Measurements from ENCODE around the gene DDR2.

Gene DDR2

DNA sequence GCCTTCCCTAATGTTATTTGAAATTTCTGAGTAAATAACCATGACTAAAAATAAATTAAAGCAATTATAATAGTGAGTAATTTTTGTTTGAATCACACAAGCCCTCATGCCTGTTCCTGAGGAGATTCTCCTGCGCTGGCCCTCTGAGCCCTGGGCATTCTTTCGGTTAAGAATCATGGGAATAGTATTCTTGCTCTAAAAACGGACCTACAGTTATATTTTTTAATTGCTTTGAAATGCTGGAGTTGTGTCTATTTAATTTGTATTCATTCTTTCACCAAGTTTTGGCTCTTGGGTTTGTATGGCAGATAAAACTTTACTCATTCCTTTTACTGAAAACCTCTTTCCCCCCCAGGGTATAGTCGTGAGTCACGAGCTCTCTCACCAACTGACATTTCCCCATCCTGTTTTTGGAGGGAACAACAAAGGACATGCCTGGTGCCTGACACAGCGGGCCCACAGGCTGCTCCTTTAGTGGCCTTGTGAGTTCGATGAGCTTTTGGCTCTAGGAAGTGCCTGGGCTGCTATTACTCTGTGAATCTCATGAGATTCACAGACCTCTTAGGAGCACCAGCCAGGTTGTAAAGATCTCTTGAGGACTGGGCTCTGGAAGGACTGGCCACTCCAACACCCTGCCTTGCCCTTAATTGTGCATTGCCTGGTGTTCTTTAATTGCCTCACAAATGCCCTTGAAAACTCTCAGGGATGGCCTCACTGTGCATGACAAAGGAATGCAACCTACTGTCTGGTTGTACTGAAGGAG lies 58.6 kb downstream of the DDR2 start:
- DNase-seq (ENCODE audit: extremely low spot score, insufficient read length, low read depth) (no peak), FAIRE-seq (no peak)

DNA sequence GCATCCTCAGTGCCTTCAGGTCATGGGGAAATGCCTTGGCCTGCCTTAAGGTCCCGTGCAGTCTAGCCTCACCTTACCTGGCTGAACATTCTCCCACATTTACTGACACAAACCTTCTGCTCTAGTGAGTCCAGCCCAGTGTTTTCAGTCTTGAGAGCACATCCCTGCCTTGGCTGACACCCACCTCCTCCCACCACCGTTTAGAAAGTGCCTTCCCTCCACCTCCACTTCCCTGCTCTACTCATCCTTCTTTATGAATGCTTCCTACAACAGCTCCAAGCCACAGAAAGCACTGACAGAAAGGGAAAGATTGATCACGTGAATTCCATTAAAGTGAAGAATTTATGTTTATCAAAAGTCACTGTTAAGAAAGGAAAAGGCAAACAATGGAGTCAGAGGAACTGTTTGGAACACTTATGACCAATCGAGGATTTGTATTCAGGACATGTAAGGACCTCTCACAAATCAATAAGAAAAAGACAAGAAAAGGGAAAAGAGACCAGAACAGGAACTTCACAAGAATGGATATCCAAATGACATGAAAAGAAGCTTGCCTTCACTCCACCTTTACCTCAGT lies 59.8 kb downstream of the DDR2 start:
- FAIRE-seq, result no peak
- no peak for DNase-seq (ENCODE audit: extremely low spot score, insufficient read length, low read depth)

- DNase-seq (ENCODE audit: extremely low spot score, insufficient read length, low read depth) (no peak), FAIRE-seq (no peak)
Measured at GRCh38 chr1:162694911-162695310, 62.6 kb downstream of the DDR2 start.

GRCh38 chr1:162695687-162696086 lies 63.4 kb downstream of the DDR2 start:
- no peak for FAIRE-seq
- DNase-seq (ENCODE audit: extremely low spot score, insufficient read length, low read depth), result no peak

DNA sequence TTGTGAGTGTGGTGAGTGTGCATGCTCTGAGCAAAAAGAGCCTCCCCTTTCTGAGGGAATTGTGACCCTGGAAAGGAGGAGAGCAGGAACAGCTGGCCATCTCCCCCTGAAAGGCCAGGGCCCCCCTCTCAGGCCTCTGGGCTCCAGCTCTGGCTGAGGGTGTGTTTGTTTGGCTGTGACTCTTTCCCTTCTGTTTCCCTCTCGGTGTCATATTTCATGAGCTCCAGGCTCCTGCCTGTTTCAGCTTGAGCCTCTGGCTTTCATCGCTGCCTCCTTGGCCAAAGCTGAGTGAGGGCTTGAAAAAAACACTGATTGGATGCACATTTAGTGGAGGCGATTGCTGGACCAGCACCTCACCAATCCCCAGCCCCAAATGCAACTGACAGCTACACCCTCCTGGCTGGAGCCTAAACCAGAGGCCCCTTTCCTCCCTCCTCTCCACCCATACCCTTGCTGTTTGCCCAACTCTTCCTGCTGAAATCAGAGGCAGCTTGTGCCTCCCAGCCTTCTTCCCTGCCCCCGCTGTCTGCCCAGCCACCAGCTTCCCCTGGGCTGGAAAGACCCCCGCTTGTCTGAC lies 64.1 kb downstream of the DDR2 start:
- DNase-seq (ENCODE audit: extremely low spot score, insufficient read length, low read depth), result no peak
- no peak for FAIRE-seq

GRCh38 chr1:162697140-162697895 lies 65.1 kb downstream of the DDR2 start:
- no peak for FAIRE-seq
- DNase-seq (ENCODE audit: extremely low spot score, insufficient read length, low read depth), result no peak

- DNase-seq (ENCODE audit: extremely low spot score, insufficient read length, low read depth) (no peak), FAIRE-seq (no peak)
Measured at GRCh38 chr1:162699366-162699765, 67.1 kb downstream of the DDR2 start.

- FAIRE-seq, result no peak
- no peak for DNase-seq (ENCODE audit: extremely low spot score, insufficient read length, low read depth)
Measured at GRCh38 chr1:162700131-162700530, 67.9 kb downstream of the DDR2 start.

GRCh38 chr1:162701286-162701685 lies 69.0 kb downstream of the DDR2 start:
- DNase-seq (ENCODE audit: extremely low spot score, insufficient read length, low read depth) (no peak), FAIRE-seq (no peak)

- FAIRE-seq (no peak), DNase-seq (ENCODE audit: extremely low spot score, insufficient read length, low read depth) (no peak)
Measured at GRCh38 chr1:162702628-162703027, 70.4 kb downstream of the DDR2 start.

DNA sequence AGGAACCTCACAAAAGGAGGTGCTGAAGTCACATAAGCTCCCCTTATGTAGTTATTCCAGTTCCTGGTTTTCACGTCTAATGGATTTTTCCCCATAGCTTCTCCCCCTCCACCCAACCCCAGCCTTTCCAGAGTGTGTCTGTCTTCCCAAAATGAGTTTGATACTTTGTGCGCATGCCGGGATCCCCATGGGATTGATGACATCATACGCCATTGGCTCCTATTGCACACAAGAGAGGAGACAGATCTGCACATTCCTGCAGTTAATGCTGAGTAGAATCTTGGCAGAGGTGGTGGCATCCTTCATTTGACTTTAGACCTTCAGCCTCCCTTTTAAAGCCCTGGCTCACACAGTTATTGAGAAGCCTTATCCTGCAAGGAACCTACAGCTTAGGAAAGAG lies 71.4 kb downstream of the DDR2 start:
- FAIRE-seq, result no peak
- no peak for DNase-seq (ENCODE audit: extremely low spot score, insufficient read length, low read depth)

DNA sequence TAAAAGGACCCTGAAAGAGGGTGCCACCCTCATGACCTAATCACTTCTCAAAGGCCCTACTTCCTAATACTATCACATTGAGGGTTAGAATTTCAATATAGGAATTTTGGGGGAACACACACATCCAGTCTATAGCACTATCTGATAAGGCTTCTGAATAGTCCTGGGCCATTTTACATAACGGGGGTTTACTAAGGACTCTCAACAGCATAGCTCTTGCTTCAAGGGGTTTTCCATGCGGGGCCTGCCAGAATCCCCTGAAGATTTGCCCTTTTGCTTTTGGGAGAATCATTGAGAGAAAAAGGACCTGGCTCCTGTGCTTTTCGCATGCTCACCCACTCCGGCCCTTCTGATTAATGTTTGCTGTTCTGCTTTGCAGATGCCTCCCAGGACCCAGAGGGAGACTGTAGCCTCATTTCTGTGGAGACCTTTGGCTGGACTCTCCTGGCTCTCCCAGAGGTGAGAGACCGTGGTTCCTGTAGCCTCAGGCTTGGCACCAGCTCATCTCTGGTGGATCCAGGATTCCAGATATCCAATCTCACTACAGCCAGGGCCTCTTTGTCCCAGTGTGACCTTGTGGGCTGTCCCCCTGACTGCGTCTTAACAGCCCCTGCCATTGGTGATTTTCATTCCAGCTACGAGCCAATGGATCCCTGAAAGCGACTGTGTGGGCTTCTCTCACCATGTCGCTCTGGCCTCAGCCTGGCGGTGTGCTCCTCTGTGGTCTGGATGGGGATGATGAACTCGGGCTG lies 72.6 kb downstream of the DDR2 start:
- FAIRE-seq (no peak), DNase-seq (ENCODE audit: extremely low spot score, insufficient read length, low read depth) (no peak)

GRCh38 chr1:162706003-162706402 lies 73.7 kb downstream of the DDR2 start:
- FAIRE-seq (no peak), DNase-seq (ENCODE audit: extremely low spot score, insufficient read length, low read depth) (no peak)

DNA sequence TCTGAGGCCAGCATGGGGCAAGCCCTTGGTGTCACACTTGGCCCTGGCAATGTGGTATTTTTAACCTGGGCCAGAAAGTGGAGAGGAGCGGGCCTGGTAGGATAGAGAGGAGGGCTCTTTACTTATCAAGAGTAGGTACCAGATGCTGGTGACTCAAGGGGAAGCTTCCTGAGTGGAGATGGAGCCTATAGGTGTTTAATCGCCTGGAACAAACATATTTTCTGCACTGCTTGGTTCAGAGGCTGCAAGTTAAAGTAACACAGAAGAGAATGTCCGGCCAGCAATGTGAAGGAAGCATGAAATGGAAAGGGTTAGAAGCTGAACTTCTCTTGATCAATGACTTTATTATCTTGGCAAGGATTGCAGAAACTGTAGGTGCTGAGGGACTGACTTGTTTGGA lies 74.3 kb downstream of the DDR2 start:
- no peak for DNase-seq (ENCODE audit: extremely low spot score, insufficient read length, low read depth)
- FAIRE-seq, result no peak

GRCh38 chr1:162708286-162708685 lies 76.0 kb downstream of the DDR2 start:
- FAIRE-seq, result no peak
- DNase-seq (ENCODE audit: extremely low spot score, insufficient read length, low read depth), result no peak

DNA sequence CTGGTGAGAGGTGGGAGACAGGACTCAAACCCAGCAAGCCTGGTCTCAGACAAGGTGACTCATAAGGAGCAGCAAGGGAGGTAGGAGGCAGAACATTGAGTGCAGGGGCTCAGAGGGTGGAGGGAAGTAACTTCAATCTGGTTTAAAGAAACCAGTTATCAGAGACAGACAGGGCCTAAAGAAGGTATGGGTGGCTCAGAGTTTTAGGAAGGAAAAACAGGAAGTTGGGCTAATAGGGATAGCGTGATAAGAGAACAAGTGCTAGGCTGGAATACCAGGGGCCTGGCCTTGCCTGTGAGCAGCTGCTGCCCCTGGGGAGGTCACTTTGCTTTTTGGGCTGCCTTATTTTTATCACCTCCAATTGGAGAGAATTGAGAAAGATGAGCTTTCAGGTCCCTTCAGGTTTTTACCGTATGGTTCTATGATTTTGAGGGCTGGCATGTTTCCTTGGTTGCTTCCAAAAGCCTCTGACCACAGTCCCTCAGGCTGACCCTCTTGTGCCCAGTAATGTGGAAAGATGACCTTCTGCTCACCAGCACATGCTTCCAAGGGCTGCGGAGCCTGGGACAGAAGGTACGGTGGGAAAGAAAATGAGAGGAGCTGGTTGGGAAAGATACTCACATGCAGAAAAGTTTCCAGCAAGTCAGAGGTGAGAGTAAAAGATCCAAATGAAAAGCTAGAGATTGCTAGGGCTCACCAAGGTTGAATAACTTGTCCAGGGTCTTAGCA lies 77.0 kb downstream of the DDR2 start:
- no peak for DNase-seq (ENCODE audit: extremely low spot score, insufficient read length, low read depth)
- no peak for FAIRE-seq

GRCh38 chr1:162709870-162710269 lies 77.6 kb downstream of the DDR2 start:
- FAIRE-seq, result no peak
- no peak for DNase-seq (ENCODE audit: extremely low spot score, insufficient read length, low read depth)

DNA sequence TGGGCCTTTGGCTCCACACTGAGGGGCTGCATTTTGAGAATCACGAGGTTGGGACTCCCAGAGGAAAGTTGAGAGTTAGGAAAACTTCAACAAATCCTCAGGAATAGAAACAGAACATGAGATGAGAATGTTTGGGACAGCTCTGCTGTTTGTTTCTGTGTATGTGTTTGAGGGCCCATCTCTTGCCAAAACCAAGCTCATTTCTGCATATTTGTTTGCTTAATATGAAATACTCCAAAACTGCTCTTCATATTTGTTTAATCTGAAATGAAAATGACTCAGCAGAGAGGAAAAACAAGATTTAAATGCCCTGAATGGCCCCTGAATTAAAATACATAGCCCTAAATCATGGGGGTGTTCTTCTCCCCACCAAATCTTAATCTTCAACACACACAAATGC lies 78.1 kb downstream of the DDR2 start:
- FAIRE-seq (no peak), DNase-seq (ENCODE audit: extremely low spot score, insufficient read length, low read depth) (no peak)

- FAIRE-seq, result no peak
- no peak for DNase-seq (ENCODE audit: extremely low spot score, insufficient read length, low read depth)
Measured at GRCh38 chr1:162710780-162711465, 78.7 kb downstream of the DDR2 start.
